Left lung (tissue), 10 donors: ENCODE data around the gene QRSL1. TPM values are rescaled to one million over a fixed set of nuclear protein-coding genes. Genes with fewer than 3 reads are reported as not detected.

ENCODE experiments used
- ATAC-seq: fragments of 200-7000 bp; cut with Tn5 transposase; one replicate; pipeline ENCODE4 v1.9.1; 2020; ENCODE audit warnings: moderate library complexity
- DNase-seq, 4 donors: peaks; one replicate each; pipeline ENCODE4 v3.0.0-alpha.2; 2013 to 2020
- H3K27ac ChIP-seq, 2 donors: fragments of 200-600 bp; sonication (generic) in 1 of 2; one replicate each; pipeline versions ENCODE4 v1.5.0 to v1.8.0; 2020 to 2021
- H3K27me3 ChIP-seq, 2 donors: fragments of 200-600 bp; sonication (generic) in 1 of 2; one replicate each; pipeline versions ENCODE4 v1.5.0 to v1.8.0; 2020 to 2021
- H3K36me3 ChIP-seq, 2 donors: fragments of 200-600 bp; sonication (generic) in 1 of 2; one replicate each; pipeline versions ENCODE4 v1.5.0 to v1.8.0; 2020 to 2021
- H3K4me1 ChIP-seq, 2 donors: fragments of 200-600 bp; one replicate each; pipeline ENCODE4 v1.8.0; 2021
- H3K4me3 ChIP-seq, 2 donors: fragments of 200-600 bp; sonication (generic) in 1 of 2; one replicate each; pipeline versions ENCODE4 v1.5.0 to v1.8.0; 2020 to 2021; ENCODE audit warnings: mild to moderate bottlenecking in 1 of 2
- H3K9me3 ChIP-seq, 2 donors: fragments of 200-600 bp; sonication (generic) in 1 of 2; one replicate each; pipeline versions ENCODE4 v1.5.0 to v1.8.0; 2020 to 2021
- CTCF ChIP-seq, 2 donors: fragments of 200-600 bp; sonication (generic) in 1 of 2; IDR thresholded peaks; one replicate each; pipeline versions ENCODE4 v1.5.0 to v1.8.0; 2021; ENCODE audit warnings: antibody characterized with exemption in 2 of 2
- intact Hi-C, 2 donors: fragments of 100-400 bp; cut with DNase I; formaldehyde crosslinking; loops; one replicate each; pipeline versions ENCODE4 v1.11.2 to v1.14.2; 2022
- polyA plus RNA-seq, 6 donors: library from polyadenylated mRNA; unstranded; fragments of 120-200 nt; gene quantifications; one replicate each; pipeline ENCODE4 v1.2.1, GENCODE V29; 2013; ENCODE audit not compliant: insufficient read length in 6 of 6
- total RNA-seq, 2 donors: library from RNA; stranded (reverse); fragmentation: NEBNext Ultra II Directional; extraction: Animal tissue kit (Norgen Biotek cat#: 25700); gene quantifications; one replicate each; pipeline ENCODE4 v1.2.1, GENCODE V29; 2021
- donor health status: DM: no; HTN: yes; CAD: no.
- donor health status: DM: no; HTN: no; CAD: no.

The QRSL1 gene
- total and polyA plus RNA-seq, 8 donors, result 9.7 to 18.6 (median 16.3) TPM

DNA sequence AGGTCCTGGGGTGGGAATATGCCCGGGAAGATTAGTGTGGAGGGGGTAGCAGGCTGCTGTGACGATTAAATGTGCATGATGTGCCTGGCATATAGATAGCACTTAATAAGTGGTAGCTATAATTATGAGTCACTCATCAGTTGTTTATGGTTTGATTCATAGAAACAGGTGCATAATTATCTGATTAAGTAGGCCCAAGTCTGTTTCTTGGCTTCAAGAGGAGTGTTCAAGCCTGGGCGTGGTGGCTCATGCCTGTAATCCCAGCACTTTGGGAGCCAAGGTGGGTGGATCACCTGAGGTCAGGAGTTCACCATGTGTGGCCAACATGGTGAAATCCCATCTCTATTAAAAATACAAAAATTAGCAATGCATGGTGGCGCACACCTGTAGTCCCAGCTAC lies 74.9 kb downstream of the QRSL1 start:
- intact Hi-C loops, result no loop called here
- Histone ChIP-seq H3K27ac (no peak overlapping the region), H3K9me3 (peaks cover 0 to 5% of the 10 kb centered on the region in 2 donors), H3K36me3 (no peaks in the 10 kb centered on the region), H3K4me1 (no peaks in the 10 kb centered on the region), H3K27me3 (no peaks in the 10 kb centered on the region), H3K4me3 (no peak overlapping the region)
- DNase-seq, result no peak
- ATAC-seq, result no peak
- TF ChIP-seq CTCF (IDR thresholded peaks at IDR 0.05), result no peak

GRCh38 chr6:106705156-106705555 lies 75.8 kb downstream of the QRSL1 start:
- TF ChIP-seq CTCF (IDR thresholded peaks at IDR 0.05), result no peak
- Histone ChIP-seq H3K4me3 (no peak overlapping the region), H3K4me1 (no peaks in the 10 kb centered on the region), H3K9me3 (peaks cover 0 to 5% of the 10 kb centered on the region in 2 donors), H3K36me3 (no peaks in the 10 kb centered on the region), H3K27ac (no peak overlapping the region), H3K27me3 (no peaks in the 10 kb centered on the region)
- DNase-seq, result no peak
- no peak for ATAC-seq
- intact Hi-C loops, result no loop called here

- DNase-seq (no peak), ATAC-seq (no peak)
- intact Hi-C loops, result no loop called here
- no peak overlapping the region for H3K4me3 ChIP-seq
- no peak overlapping the region for H3K27ac ChIP-seq
- H3K27me3 ChIP-seq, result no peaks in the 10 kb centered on the region
- peaks cover 0 to 3% of the 10 kb centered on the region in 2 donors for H3K36me3 ChIP-seq
- TF ChIP-seq CTCF (IDR thresholded peaks at IDR 0.05), result no peak
- no peaks in the 10 kb centered on the region for H3K9me3 ChIP-seq
- H3K4me1 ChIP-seq, result no peaks in the 10 kb centered on the region
Observed at GRCh38 chr6:106710580-106710979, 81.2 kb downstream of the QRSL1 start.

DNA sequence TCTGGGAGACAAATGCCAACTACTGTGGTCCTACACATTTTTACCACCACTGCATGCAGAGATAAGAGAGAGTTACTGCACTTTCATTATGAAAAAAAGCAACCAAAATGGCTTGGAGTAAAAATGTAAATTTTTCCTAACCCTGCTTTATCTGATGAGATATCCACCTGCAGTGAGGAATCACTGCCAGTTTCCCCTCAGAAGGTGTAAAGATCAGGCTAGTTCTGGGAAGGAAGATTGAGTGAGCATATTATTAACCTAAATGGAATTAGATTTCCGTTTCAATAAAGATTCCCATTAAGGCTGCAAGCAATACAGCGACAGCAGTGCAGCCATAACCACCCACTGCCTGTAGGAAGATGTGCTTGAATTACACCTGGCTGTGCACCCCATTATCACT lies 84.9 kb downstream of the QRSL1 start:
- no peak overlapping the region for H3K27ac ChIP-seq
- peaks cover 0 to 3% of the 10 kb centered on the region in 2 donors for H3K36me3 ChIP-seq
- no peaks in the 10 kb centered on the region for H3K9me3 ChIP-seq
- no peaks in the 10 kb centered on the region for H3K4me1 ChIP-seq
- intact Hi-C loops, result no loop called here
- H3K27me3 ChIP-seq, result no peaks in the 10 kb centered on the region
- no peak overlapping the region for H3K4me3 ChIP-seq
- ATAC-seq (no peak), DNase-seq (no peak)
- TF ChIP-seq CTCF (IDR thresholded peaks at IDR 0.05), result no peak

- H3K9me3 ChIP-seq, result no peaks in the 10 kb centered on the region
- no peak for TF ChIP-seq CTCF (IDR thresholded peaks at IDR 0.05)
- no peak overlapping the region for H3K4me3 ChIP-seq
- intact Hi-C loops, result no loop called here
- no peaks in the 10 kb centered on the region for H3K4me1 ChIP-seq
- peaks cover 0 to 3% of the 10 kb centered on the region in 2 donors for H3K36me3 ChIP-seq
- H3K27me3 ChIP-seq, result no peaks in the 10 kb centered on the region
- H3K27ac ChIP-seq, result no peak overlapping the region
- ATAC-seq (no peak), DNase-seq (no peak)
Observed at GRCh38 chr6:106715922-106716321, 86.5 kb downstream of the QRSL1 start.
